Activated CD8-positive, alpha-beta memory T cell treated with anti-CD3 and anti-CD28 coated beads, Interleukin-2, amount 50 U/mL, for 48 hours (primary cell): ENCODE results near the gene ZNF780B.

Experiments
- DNase-seq: peaks from one replicate; pipeline ENCODE4 v3.0.0-alpha.2; 2020

ZNF780B gene

GRCh38 chr19:40035996-40036395 is 20.0 kb downstream of the ZNF780B start:
- no peak for DNase-seq

GRCh38 chr19:40033989-40034560 is 22.0 kb downstream of the ZNF780B start:
- no peak for DNase-seq

- no peak for DNase-seq
Observed at GRCh38 chr19:40026597-40026970, 29.4 kb downstream of the ZNF780B start.

GRCh38 chr19:40025938-40026596 is 30.0 kb downstream of the ZNF780B start:
- no peak for DNase-seq

GRCh38 chr19:40023969-40024368 is 32.1 kb downstream of the ZNF780B start:
- no peak for DNase-seq

DNA sequence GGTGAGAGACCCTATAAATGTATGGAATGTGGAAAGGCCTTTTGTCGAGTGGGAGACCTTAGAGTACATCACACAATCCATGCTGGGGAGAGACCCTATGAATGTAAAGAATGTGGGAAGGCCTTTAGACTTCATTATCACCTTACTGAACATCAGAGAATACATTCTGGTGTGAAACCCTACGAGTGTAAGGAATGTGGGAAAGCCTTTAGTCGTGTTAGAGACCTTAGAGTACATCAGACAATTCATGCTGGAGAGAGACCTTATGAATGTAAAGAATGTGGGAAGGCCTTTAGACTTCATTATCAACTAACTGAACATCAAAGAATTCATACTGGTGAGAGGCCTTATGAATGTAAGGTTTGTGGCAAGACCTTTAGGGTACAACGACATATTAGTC is 42.0 kb downstream of the ZNF780B start:
- DNase-seq, result no peak

DNA sequence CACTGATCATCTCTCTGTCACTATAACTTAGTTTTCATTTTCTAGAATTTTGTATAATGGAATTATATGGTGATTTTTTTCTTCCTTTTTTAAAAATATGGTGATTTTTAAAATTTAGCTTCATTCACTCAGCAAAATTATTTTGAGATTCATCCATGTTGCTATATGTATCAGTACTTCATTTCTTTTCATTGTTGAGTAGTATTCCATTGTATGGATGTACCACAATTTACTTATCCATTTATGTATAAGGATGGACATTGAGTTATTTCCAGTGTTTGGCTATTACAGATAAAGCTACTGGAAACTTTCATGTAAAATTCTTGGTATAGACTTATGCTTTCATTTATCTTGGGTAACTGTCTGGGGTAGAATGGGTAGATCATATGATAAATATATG is 46.4 kb downstream of the ZNF780B start:
- DNase-seq, result no peak

DNA sequence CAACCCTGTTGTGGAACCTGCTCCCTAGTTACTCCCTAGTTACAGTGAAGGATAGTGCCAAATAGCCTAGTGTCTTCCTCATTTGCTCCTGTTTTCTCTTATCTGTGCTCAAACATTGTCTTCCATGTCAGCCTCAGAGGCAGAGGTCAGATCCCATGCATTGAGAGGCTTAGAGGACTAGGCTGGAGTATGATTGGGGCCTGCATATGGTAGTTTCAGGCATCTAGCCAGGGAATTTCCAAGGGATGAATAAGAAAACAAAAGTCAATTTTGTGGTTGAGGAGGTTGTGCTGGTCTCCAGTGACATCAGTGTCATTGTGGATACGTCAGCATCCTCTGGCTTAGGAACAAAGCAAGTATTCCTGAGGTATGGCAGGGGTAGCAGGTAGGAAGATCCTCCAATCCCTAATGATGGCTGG is 49.7 kb downstream of the ZNF780B start:
- DNase-seq, result no peak

DNA sequence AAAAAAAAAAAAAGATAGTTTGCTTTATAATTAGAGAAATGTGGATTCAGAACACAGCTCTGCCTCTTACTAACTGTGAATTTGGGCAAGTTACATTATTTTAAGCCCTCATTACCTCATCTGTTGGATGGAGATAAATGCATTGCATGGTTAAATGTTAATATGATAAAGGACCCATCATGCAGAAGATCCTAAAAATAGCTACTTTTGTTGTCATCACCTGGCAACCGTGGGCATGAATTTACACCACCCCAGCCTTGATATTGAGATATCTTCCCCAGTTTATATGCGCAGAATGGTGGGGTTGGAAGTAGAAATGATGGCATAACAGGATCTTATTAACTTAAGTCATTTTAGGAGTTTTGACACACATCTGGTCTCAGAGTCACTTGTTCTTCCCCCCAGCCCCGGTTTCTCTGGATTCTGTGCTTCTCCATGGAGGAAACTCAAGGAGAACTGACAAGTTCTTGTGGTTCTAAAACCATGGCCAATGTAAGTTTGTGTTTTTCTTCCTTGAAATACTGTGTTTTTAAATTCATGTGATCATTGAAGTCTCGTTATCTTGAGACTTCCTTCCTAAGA is 50.2 kb downstream of the ZNF780B start:
- DNase-seq, result no peak

DNA sequence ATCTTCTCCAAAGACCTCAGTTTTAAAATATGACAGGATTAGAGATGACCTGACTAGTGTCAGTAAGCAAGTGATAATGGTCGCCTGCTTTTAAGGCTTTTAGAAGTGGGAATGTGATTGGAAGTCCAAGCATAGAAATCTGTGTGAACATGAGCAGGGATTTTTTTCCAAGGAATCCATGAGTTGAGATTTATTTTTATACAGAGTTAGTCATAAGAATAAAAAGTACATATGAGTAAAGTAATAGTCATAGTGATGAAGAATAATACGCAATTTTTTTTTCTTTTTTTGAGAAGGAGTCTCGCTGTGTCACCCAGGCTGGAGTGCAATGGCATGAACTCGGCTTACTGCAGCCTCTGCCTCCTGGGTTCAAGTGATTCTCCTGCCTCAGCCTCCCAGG is 57.5 kb downstream of the ZNF780B start:
- DNase-seq, result no peak

DNA sequence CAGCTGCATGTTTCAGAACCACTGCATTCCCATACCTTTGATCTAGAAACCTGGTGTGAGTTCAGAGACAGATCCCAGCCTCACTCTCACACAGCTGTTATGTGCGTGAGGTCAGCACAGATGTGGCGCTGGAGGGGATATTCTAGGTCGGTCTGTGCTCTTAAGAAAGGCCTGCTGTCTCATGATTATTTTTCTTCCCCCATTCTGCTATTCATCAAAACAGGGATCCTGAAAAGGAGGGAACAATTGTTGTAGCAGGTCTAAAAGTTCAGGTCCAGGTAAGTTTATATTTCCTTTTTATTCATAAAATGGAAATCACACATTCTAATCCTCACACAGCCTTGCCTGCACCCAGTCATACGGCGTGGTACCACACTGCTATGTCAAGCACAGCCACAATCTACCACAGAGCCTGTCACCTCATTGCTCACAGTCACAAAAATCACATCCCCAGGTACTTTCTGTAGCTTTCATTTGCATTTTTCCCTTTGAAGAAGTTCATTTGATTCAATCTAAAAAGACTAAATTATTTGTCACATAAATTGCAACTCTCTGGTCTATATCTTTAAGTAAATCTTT is 58.3 kb downstream of the ZNF780B start:
- no peak for DNase-seq

DNA sequence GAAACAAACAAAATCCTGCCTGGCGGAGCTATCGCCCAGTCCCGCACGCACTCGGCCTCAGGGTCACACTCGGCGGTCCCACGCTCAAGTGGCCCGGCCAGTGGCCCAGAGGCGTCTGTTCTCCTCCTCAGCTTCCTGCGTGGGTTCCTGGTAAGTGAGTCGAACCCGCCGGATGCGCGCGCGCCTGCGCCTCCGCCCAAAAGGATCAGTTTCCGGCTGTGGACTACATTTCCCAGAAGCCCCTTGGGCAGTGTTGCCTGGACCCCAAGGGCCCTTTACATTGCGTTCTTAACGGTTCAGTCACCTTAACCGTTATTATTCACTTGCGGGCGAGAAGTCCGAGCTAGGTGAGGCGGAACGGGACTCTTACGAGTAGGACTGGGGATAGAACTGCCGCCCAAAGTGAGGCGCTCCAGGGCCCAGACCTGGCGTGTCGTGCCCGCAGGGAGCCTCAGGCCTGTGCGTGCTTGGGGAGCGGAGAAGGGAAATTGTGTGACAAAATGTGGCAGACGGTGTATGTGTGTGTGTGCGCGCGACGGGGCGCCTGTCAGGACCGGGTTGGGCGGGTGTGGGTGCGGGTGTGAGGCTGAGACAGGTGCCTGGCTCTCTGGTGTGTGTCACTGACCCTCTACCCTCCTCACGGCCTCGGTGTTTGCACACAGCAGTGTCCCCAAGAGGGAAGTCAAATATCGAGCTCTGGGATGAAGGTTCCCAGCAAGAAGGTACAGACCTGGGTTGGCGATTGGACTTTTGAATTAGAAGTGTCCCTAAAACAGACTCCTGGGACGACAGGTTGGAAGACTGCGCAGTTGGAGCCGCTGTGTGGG is 59.0 kb downstream of the ZNF780B start, which contains the start of gene ZNF546:
ZNF546 (plus strand) TSS at position 250 of the 827 bp plus-strand sequence. CDS start 1,267 bp downstream, outside the sequence.
- DNase-seq, result peak; percentile 94

DNA sequence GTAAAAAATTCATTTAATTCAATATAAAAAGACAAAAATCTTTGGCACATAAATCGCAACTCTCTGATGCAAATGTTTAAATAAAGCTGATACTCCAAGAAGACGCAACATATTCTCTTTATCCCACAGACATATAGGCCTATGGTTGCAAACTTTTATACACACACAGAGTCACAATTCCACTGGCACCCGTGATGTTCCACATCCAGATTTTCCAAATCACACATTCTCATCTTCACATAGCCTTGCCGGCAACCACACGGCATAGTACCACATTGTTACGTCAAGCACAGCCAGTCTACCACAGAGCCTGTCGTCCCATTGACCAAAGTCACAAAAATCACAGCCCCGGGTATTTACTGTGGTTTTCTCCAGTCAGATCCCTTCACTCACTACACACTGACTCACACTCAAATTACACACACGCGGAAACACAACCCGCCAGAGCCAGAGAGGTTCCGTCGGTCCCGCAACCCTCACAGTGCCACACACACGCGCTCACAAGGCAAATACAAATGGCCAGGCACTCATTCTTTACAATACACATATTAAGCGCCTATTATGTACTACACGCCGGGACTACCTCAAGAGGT is 59.7 kb downstream of the ZNF780B start:
- no peak for DNase-seq

DNA sequence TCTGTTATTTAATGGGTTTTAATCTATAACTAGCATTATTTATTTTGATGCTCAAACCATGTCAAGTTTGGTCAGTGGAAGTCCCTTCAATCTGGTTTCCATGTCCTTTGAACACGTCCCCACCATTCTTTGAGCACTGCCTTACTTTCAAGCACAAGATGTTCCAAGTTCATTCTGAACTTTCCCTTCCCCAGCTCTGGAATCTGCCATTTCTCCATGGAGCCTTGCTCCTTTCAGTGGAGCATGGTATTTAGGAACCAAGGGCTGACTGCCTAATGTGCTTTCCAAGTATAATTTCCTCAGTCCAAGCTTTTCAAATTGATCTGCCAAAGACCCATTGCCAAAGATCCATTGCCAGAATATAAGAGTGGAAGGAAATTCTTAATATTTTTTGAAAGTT is 60.2 kb downstream of the ZNF780B start:
- DNase-seq, result no peak

DNA sequence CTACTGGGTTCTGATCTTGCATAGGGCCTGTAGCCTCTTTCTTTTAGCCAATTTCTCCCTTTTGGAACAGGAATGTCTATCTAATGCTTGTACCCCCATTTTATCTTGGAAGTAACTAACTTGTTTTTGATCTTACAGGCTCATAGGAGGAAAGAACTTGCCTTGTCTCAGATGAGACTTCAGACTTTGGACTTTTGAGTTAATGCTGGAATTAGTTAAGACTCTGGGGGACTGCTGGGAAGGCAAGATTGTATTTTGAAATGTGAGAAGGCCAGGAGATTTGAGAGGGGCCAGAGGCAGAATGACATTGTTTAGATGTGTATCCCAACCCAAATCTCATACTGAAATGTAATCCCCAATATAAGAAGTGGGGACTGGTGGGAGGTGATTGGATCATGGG is 61.7 kb downstream of the ZNF780B start:
- no peak for DNase-seq

DNA sequence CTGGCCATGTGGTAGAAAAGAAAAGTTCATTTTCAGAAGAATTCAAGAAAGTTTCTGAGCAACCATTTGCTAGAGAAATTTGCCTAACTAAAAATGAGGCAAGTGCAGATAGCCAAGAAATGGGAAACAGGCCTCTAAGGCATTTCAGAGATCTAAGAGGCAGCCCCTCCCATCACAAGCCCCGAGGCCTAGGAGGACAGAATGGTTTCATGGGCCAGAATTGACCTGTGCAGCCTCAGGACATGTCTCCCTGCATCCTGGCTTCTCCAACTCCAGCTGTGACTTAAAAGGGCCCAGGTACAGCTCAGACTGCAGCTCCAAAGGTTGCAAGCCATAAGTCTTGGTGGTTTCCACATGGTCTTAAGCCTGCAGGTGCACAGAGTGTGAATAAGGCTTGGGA is 62.4 kb downstream of the ZNF780B start:
- DNase-seq, result no peak

GRCh38 chr19:39987596-39987995 is 68.4 kb downstream of the ZNF780B start:
- no peak for DNase-seq

GRCh38 chr19:39987167-39987566 is 68.9 kb downstream of the ZNF780B start:
- no peak for DNase-seq

DNA sequence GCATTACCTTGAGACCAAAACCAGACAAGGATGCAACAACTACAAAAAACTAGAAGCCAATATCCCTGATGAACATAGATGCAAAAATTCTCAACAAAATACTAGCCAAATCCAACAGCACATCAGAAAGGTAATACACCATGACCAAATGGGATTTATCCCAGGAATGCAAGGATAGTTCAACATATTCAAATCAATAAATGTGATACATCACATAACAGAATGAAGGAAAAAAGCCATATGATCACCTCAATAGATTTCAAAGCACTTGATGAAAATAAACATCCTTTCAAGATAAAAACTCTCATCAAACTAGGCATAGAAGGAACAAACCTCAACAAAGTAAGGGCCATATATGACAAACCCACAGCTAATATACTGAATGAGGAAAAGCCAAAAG is 69.4 kb downstream of the ZNF780B start:
- no peak for DNase-seq

DNA sequence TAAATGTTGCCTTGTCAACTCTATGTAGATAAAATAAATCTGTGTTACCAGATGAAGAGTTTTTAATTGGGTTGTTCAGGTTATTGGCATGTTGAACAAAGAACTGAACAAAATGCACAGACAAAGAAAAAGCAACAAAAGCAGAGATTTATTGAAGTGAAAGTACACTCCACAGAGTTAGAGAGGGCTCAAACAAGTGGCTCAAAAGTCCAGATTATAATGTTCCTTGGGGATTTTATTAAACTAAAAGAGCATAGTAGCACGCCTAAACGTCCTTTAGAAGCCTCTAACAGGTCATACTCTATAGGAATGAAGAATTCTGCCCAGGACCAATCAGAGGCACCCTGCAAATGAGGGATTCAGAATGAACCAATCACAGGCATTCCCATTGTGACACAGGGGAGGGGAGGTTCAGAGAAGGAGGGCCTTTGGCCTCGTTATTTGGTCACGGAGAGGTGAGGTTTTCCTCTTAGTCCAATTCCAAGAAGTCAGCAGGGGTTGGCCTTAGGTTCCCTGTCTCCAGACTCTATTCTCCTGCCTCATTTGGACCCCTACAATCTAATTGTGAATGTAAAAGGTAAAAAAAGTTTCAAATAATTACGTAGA is 72.2 kb downstream of the ZNF780B start:
- no peak for DNase-seq

GRCh38 chr19:39982883-39983282 is 73.1 kb downstream of the ZNF780B start:
- DNase-seq, result no peak
